DOHH2 (cell line): ENCODE data around the gene DOK3.

ENCODE experiments used
- H3F3A ChIP-seq: fragments of 200-600 bp; sonication (generic), shearing (Covaris generic); 2 replicates; pipeline ENCODE4 v1.6.0; 2016; ENCODE audit warnings: antibody characterized with exemption, mild to moderate bottlenecking; ENCODE audit not compliant: control insufficient read depth, insufficient read depth
- H3K27ac ChIP-seq: fragments of 200-600 bp; sonication (generic); 2 replicates; pipeline ENCODE4 v1.5.1; 2014; ENCODE audit warnings: low read depth, mild to moderate bottlenecking, low read length, moderate library complexity
- H3K27me3 ChIP-seq: fragments of 200-600 bp; sonication (generic); 2 replicates; pipeline ENCODE4 v1.6.1; 2014; ENCODE audit warnings: mild to moderate bottlenecking, low read length, mixed read lengths; ENCODE audit not compliant: control insufficient read depth
- H3K36me3 ChIP-seq: fragments of 200-600 bp; sonication (generic); 2 replicates; pipeline ENCODE4 v1.6.1; 2014; ENCODE audit warnings: mild to moderate bottlenecking, low read length, moderate library complexity, mixed read lengths; ENCODE audit not compliant: control insufficient read depth
- H3K4me1 ChIP-seq: fragments of 200-600 bp; sonication (generic); 2 replicates; pipeline ENCODE4 v1.6.1; 2014; ENCODE audit warnings: mild to moderate bottlenecking, low read length, mixed read lengths; ENCODE audit not compliant: control insufficient read depth
- H3K4me2 ChIP-seq: fragments of 200-600 bp; sonication (generic); 2 replicates; pipeline ENCODE4 v1.6.0; 2014; ENCODE audit warnings: mild to moderate bottlenecking, low read length, moderate library complexity
- H3K4me3 ChIP-seq: fragments of 200-600 bp; sonication (generic); 2 replicates; pipeline ENCODE4 v1.5.1; 2014; ENCODE audit warnings: mild to moderate bottlenecking, low read length, mixed read lengths
- H3K79me2 ChIP-seq: fragments of 200-600 bp; sonication (generic); 2 replicates; pipeline ENCODE4 v1.6.1; 2014; ENCODE audit warnings: mild to moderate bottlenecking, low read length, mixed read lengths; ENCODE audit not compliant: control insufficient read depth
- H3K9me2 ChIP-seq: fragments of 200-600 bp; sonication (generic); replicated peaks from 2 replicates; pipeline ENCODE4 v1.6.1; 2014; ENCODE audit warnings: mild to moderate bottlenecking, low read length, mixed read lengths; ENCODE audit not compliant: control insufficient read depth
- H3K9me3 ChIP-seq: fragments of 200-600 bp; sonication (generic); 2 replicates; pipeline ENCODE4 v1.6.1; 2014; ENCODE audit warnings: antibody characterized with exemption, low read length, mixed read lengths; ENCODE audit not compliant: control insufficient read depth, insufficient read depth
- H4K20me1 ChIP-seq: fragments of 200-600 bp; sonication (generic); 2 replicates; pipeline ENCODE4 v1.6.0; 2014; ENCODE audit warnings: low read depth, mild to moderate bottlenecking, antibody characterized with exemption, low read length, moderate library complexity; ENCODE audit not compliant: control insufficient read depth, insufficient read depth
- CTCF ChIP-seq: fragments of 200-600 bp; sonication (generic); IDR thresholded peaks from one replicate; pipeline ENCODE4 v1.5.1; 2014; ENCODE audit warnings: antibody characterized with exemption, mild to moderate bottlenecking, low read depth, low read length; ENCODE audit not compliant: poor library complexity, severe bottlenecking
- EZH2phosphoT487 ChIP-seq: fragments of 200-600 bp; sonication (generic); IDR thresholded peaks from 2 replicates; pipeline ENCODE4 v1.6.1; 2017; ENCODE audit warnings: borderline replicate concordance, mild to moderate bottlenecking, antibody characterized with exemption, low read length, moderate library complexity, mixed read lengths

DOK3 gene

GRCh38 chr5:177553671-177554429 lies 44.2 kb upstream of the DOK3 start:
- Histone ChIP-seq H3K4me2 (peak overlapping the region; percentile 85), H3K4me3 (peak overlapping the region; percentile 73), H3K36me3 (peaks cover 32% of the 10 kb centered on the region), H3K4me1 (peaks cover 26% of the 10 kb centered on the region), H3K79me2 (peaks cover 56% of the 10 kb centered on the region), H3K9me2 (no peaks in the 10 kb centered on the region), H3K27ac (no peak overlapping the region), H4K20me1 (peaks cover 13% of the 10 kb centered on the region), H3K27me3 (no peaks in the 10 kb centered on the region), H3F3A (no peaks in the 10 kb centered on the region; the same call in 1 of the 2 replicates), H3K9me3 (no peaks in the 10 kb centered on the region)
- no peak for TF ChIP-seq EZH2phosphoT487
- no peak for TF ChIP-seq CTCF

- H3K79me2 ChIP-seq: peaks cover 65% of the 10 kb centered on the region
- H3K4me3 ChIP-seq: peak overlapping the region; percentile 73
- H3F3A ChIP-seq: no peaks in the 10 kb centered on the region; the same call in 1 of the 2 replicates
- no peaks in the 10 kb centered on the region for H3K27me3 ChIP-seq
- H4K20me1 ChIP-seq: peaks cover 13% of the 10 kb centered on the region
- no peaks in the 10 kb centered on the region for H3K9me2 ChIP-seq
- no peaks in the 10 kb centered on the region for H3K9me3 ChIP-seq
- H3K4me2 ChIP-seq: peak overlapping the region; percentile 85
- H3K4me1 ChIP-seq: peaks cover 26% of the 10 kb centered on the region
- TF ChIP-seq CTCF (no peak), EZH2phosphoT487 (no peak)
- peaks cover 37% of the 10 kb centered on the region for H3K36me3 ChIP-seq
- H3K27ac ChIP-seq: no peak overlapping the region
Observed at GRCh38 chr5:177552839-177553455, 43.3 kb upstream of the DOK3 start.

- Histone ChIP-seq H4K20me1 (peaks cover 13% of the 10 kb centered on the region), H3K9me2 (no peaks in the 10 kb centered on the region), H3K4me3 (no peak overlapping the region), H3K4me2 (no peak overlapping the region), H3K79me2 (peaks cover 86% of the 10 kb centered on the region), H3K9me3 (no peaks in the 10 kb centered on the region), H3K27ac (no peak overlapping the region), H3K36me3 (peaks cover 55% of the 10 kb centered on the region), H3F3A (no peaks in the 10 kb centered on the region), H3K4me1 (peaks cover 18% of the 10 kb centered on the region), H3K27me3 (no peaks in the 10 kb centered on the region)
- TF ChIP-seq EZH2phosphoT487 (no peak), CTCF (no peak)
Observed at GRCh38 chr5:177550122-177550521, 40.5 kb upstream of the DOK3 start.
